ENCODE measurements around the gene CD99. TPM values are rescaled to one million over a fixed set of nuclear protein-coding genes. Genes with fewer than 3 reads are reported as not detected.

The CD99 gene
- total and polyA plus RNA-seq, 8 donors: 176 to 313 (median 247) TPM

DNA sequence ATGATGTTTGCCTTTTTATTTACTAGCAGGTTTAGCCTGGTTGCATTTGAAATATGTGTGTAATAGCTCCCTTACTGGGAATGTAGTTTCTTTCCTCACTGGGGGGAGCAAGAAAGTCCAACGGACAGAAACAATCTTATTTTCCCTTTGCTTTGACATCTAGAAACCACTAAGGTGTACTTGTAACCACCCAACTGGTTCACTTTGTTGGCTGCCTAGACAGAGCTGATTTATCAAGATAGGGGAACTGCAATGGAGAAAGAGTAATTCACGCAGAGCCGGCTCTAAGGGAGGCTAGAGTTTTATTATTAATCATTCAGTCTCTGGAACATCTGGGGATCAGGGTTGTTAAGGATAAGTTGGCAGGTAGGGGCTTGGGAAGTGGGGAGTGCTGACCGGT, 91.1 kb downstream of the CD99 start:
- ATAC-seq (peak; percentile 40), DNase-seq (no peak)
- Histone ChIP-seq H3K4me3 (no peak overlapping the region), H3K27ac (peak overlapping the region in 1 of 2 donors; percentile 26), H3K36me3 (no peaks in the 10 kb centered on the region), H3K9me3 (no peaks in the 10 kb centered on the region), H3K27me3 (no peaks in the 10 kb centered on the region), H3K4me1 (no peaks in the 10 kb centered on the region)
- TF ChIP-seq, protein P1, sequence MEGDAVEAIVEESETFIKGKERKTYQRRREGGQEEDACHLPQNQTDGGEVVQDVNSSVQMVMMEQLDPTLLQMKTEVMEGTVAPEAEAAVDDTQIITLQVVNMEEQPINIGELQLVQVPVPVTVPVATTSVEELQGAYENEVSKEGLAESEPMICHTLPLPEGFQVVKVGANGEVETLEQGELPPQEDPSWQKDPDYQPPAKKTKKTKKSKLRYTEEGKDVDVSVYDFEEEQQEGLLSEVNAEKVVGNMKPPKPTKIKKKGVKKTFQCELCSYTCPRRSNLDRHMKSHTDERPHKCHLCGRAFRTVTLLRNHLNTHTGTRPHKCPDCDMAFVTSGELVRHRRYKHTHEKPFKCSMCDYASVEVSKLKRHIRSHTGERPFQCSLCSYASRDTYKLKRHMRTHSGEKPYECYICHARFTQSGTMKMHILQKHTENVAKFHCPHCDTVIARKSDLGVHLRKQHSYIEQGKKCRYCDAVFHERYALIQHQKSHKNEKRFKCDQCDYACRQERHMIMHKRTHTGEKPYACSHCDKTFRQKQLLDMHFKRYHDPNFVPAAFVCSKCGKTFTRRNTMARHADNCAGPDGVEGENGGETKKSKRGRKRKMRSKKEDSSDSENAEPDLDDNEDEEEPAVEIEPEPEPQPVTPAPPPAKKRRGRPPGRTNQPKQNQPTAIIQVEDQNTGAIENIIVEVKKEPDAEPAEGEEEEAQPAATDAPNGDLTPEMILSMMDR (IDR thresholded peaks at IDR 0.05): no peak
- intact Hi-C loops (cut with DNase I): no loop called here

DNA sequence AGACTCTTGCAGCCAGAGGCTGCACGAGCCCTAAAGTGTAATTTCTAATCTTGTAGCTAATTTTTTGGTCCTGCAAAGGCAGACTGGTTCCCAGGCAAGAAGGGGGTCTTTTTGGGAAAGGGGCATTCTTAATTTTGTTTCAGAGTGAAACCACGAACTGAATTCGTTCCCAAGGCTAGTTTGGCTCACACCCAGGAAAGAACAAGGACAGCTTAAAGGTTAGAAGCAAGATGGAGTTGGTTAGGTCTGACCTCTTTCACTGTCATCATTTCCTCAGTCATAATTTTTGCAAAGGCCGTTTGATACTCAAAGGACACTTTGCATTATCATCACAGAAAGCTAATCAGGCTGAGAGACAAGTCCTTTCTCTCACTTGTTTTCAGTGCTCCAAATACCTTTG, 91.7 kb downstream of the CD99 start:
- intact Hi-C loops (cut with DNase I): no loop called here
- Histone ChIP-seq H3K27ac (no peak overlapping the region), H3K9me3 (no peaks in the 10 kb centered on the region), H3K4me3 (no peak overlapping the region), H3K27me3 (no peaks in the 10 kb centered on the region), H3K36me3 (no peaks in the 10 kb centered on the region), H3K4me1 (no peaks in the 10 kb centered on the region)
- ATAC-seq: no peak
- TF ChIP-seq, protein P1 (IDR thresholded peaks at IDR 0.05): no peak
- DNase-seq: no peak

DNA sequence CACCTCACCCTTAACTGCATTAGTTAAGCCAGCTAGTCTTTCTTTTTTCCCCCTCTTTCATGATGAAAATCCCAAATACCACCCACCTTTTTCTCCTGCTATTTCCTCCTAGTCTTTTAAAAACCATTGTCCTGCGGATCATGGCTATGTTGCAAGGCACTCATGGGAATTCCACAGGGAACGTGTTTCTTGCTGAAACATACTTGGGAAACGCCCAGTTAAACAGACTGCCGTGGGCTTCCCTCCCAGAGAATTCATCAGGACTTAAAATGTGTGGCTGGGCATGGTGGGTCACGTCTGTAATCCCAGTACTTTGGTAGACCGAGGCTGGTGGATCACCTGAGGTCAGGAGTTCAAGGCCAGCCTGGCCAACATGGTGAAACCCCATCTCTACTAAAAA, 92.9 kb downstream of the CD99 start:
- Histone ChIP-seq H3K36me3 (no peaks in the 10 kb centered on the region), H3K4me3 (no peak overlapping the region), H3K27ac (no peak overlapping the region), H3K27me3 (no peaks in the 10 kb centered on the region), H3K9me3 (no peaks in the 10 kb centered on the region), H3K4me1 (no peaks in the 10 kb centered on the region)
- DNase-seq (no peak), ATAC-seq (no peak)
- intact Hi-C loops (cut with DNase I): no loop called here
- TF ChIP-seq, protein P1 (IDR thresholded peaks at IDR 0.05): no peak

DNA sequence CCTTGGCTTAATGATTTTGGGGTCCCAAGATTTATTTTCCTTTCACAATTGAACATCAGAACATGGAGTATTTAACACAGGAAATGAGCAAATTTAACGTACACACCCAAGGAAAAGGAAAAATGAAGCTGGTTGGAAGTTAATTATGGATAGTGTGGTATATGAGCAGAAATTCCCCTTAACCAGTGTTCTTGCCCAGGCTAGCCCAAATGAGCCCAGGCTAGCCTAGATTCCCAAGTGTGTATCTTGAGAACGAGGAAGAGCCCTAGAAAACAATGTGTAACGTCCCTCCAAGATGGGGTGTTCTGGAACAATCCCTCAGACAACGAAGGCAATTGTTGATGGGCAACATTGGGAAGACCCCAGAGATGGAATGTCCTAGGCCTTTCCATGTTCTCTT, 94.4 kb downstream of the CD99 start:
- intact Hi-C loops (cut with DNase I): no loop called here
- Histone ChIP-seq H3K4me1 (no peaks in the 10 kb centered on the region), H3K27ac (no peak overlapping the region), H3K4me3 (no peak overlapping the region), H3K9me3 (no peaks in the 10 kb centered on the region), H3K36me3 (no peaks in the 10 kb centered on the region), H3K27me3 (no peaks in the 10 kb centered on the region)
- no peak for DNase-seq
- TF ChIP-seq, protein P1 (IDR thresholded peaks at IDR 0.05): no peak
- no peak for ATAC-seq

DNA sequence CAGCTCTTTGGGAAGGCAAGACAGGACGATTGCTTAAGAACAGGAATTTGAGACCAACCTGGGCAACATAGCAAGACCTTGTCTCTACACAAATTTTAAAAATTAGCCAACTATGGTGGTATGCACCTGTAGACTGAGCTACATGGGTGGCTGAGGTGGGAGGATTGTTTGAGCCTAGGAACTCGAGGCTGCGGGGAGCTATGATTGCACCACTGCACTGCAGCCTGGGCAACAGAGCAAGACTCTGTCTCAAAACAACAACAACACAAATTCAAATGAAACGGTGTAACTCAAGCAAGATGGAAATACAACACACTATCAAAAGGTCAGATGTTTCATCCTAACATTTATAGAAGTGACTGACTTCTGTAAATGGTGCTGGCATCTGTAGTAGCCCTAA, 97.9 kb downstream of the CD99 start:
- no peaks in the 10 kb centered on the region for H3K27me3 ChIP-seq
- DNase-seq: no peak
- H3K4me1 ChIP-seq: no peaks in the 10 kb centered on the region
- H3K9me3 ChIP-seq: no peaks in the 10 kb centered on the region
- no peak for ATAC-seq
- no peaks in the 10 kb centered on the region for H3K36me3 ChIP-seq
- no peak overlapping the region for H3K4me3 ChIP-seq
- H3K27ac ChIP-seq: no peak overlapping the region
- TF ChIP-seq, protein P1 (IDR thresholded peaks at IDR 0.05): no peak
- intact Hi-C loops (cut with DNase I): no loop called here

Data from left lung (tissue), 10 donors.